ENCODE results near the gene TOMM20L.

The TOMM20L gene

GRCh38 chr14:58401587-58401986 is 5.9 kb downstream of the TOMM20L start:
- no peaks in the 10 kb centered on the region for H3K4me1 ChIP-seq (ENCODE audit: insufficient read depth, low read length)
- no peak overlapping the region for H2AFZ ChIP-seq (ENCODE audit: low read depth, low read length)
- no peak overlapping the region for H3K27ac ChIP-seq (ENCODE audit: low read length)
- no peak overlapping the region for H3K9ac ChIP-seq (ENCODE audit: low read depth, low read length)
- no peak overlapping the region for H3K4me2 ChIP-seq (ENCODE audit: insufficient read depth, low read length)
- no peaks in the 10 kb centered on the region for H3K9me3 ChIP-seq (ENCODE audit: insufficient read depth, low read length, severe bottlenecking)
- peaks cover 4% of the 10 kb centered on the region; the same call in 1 of the 2 replicates for H3K36me3 ChIP-seq (ENCODE audit: insufficient read depth, low read length)
- H3K4me3 ChIP-seq (ENCODE audit: low read depth in 1 of 2, low read length in 2 of 2): no peak overlapping the region
- DNase-seq: no peak
- H4K20me1 ChIP-seq (ENCODE audit: insufficient read depth, low read length): no peaks in the 10 kb centered on the region
- H3K79me2 ChIP-seq (ENCODE audit: insufficient read depth, low read length): no peaks in the 10 kb centered on the region
- H3K27me3 ChIP-seq (ENCODE audit: insufficient read depth, low read length, poor library complexity): no peaks in the 10 kb centered on the region
- TF ChIP-seq CTCF (IDR thresholded peaks at IDR 0.05; ENCODE audit: borderline replicate concordance, extremely low read depth, low read length, poor library complexity, severe bottlenecking) (peak; percentile 39), EZH2 (IDR thresholded peaks at IDR 0.05; ENCODE audit: borderline replicate concordance, low read depth, low read length, severe bottlenecking) (no peak)
- peak; percentile 66 for ATAC-seq (ENCODE audit: insufficient read depth, low read depth)

- DNase-seq (no peak), ATAC-seq (ENCODE audit: insufficient read depth, low read depth) (no peak)
- Histone ChIP-seq H3K4me3 (ENCODE audit: low read depth in 1 of 2, low read length in 2 of 2) (no peak overlapping the region), H3K79me2 (ENCODE audit: insufficient read depth, low read length) (peaks cover 7% of the 10 kb centered on the region), H3K27me3 (ENCODE audit: insufficient read depth, low read length, poor library complexity) (no peaks in the 10 kb centered on the region), H3K27ac (ENCODE audit: low read length) (no peak overlapping the region), H3K4me2 (ENCODE audit: insufficient read depth, low read length) (no peak overlapping the region), H3K36me3 (ENCODE audit: insufficient read depth, low read length) (peaks cover 57% of the 10 kb centered on the region), H2AFZ (ENCODE audit: low read depth, low read length) (no peak overlapping the region), H3K9ac (ENCODE audit: low read depth, low read length) (no peak overlapping the region), H4K20me1 (ENCODE audit: insufficient read depth, low read length) (no peaks in the 10 kb centered on the region), H3K4me1 (ENCODE audit: insufficient read depth, low read length) (no peaks in the 10 kb centered on the region), H3K9me3 (ENCODE audit: insufficient read depth, low read length, severe bottlenecking) (no peaks in the 10 kb centered on the region)
- TF ChIP-seq CTCF (IDR thresholded peaks at IDR 0.05; ENCODE audit: borderline replicate concordance, extremely low read depth, low read length, poor library complexity, severe bottlenecking) (no peak), EZH2 (IDR thresholded peaks at IDR 0.05; ENCODE audit: borderline replicate concordance, low read depth, low read length, severe bottlenecking) (no peak)
These were observed 13.0 kb downstream of the TOMM20L start for GRCh38 chr14:58408681-58409215.

GRCh38 chr14:58414845-58415244 is 19.1 kb downstream of the TOMM20L start:
- H3K4me1 ChIP-seq (ENCODE audit: insufficient read depth, low read length): 0 out of 2 replicates have a peak, but pooled peaks cover 3% of the 10 kb centered on the region
- H3K27me3 ChIP-seq (ENCODE audit: insufficient read depth, low read length, poor library complexity): no peaks in the 10 kb centered on the region
- H3K79me2 ChIP-seq (ENCODE audit: insufficient read depth, low read length): peaks cover 62% of the 10 kb centered on the region
- no peak overlapping the region for H3K4me3 ChIP-seq (ENCODE audit: low read depth in 1 of 2, low read length in 2 of 2)
- no peak overlapping the region for H3K4me2 ChIP-seq (ENCODE audit: insufficient read depth, low read length)
- H2AFZ ChIP-seq (ENCODE audit: low read depth, low read length): no peak overlapping the region
- ATAC-seq (ENCODE audit: insufficient read depth, low read depth) (peak; percentile 27; the same call in 1 of the 3 replicates), DNase-seq (no peak)
- H3K9ac ChIP-seq (ENCODE audit: low read depth, low read length): no peak overlapping the region
- H3K27ac ChIP-seq (ENCODE audit: low read length): no peak overlapping the region
- peaks cover 75% of the 10 kb centered on the region for H3K36me3 ChIP-seq (ENCODE audit: insufficient read depth, low read length)
- no peaks in the 10 kb centered on the region; the same call in 1 of the 2 replicates for H4K20me1 ChIP-seq (ENCODE audit: insufficient read depth, low read length)
- H3K9me3 ChIP-seq (ENCODE audit: insufficient read depth, low read length, severe bottlenecking): no peaks in the 10 kb centered on the region
- TF ChIP-seq CTCF (IDR thresholded peaks at IDR 0.05; ENCODE audit: borderline replicate concordance, extremely low read depth, low read length, poor library complexity, severe bottlenecking): no peak
- no peak for TF ChIP-seq EZH2 (IDR thresholded peaks at IDR 0.05; ENCODE audit: borderline replicate concordance, low read depth, low read length, severe bottlenecking)
